NCI-H2171 (cell line): ENCODE data around the gene SLC66A2.
"Not testable (repeated sequence)": the region's sequence is repeated elsewhere in the genome, so short reads cannot be mapped to it uniquely, and the experiment has no call there.

Source experiments
- DNase-seq: peaks from one replicate; lab custom pipeline; 2025; lab: John Stamatoyannopoulos, UW

The SLC66A2 gene

GRCh38 chr18:79866889-79867574 lies 84.4 kb downstream of the SLC66A2 start:
- no peak for DNase-seq

- DNase-seq: not testable (repeated sequence)
Measured at GRCh38 chr18:79865951-79866350, 85.5 kb downstream of the SLC66A2 start.

- not testable (repeated sequence) for DNase-seq
Measured at GRCh38 chr18:79864955-79865354, 86.5 kb downstream of the SLC66A2 start.

- DNase-seq: no peak
Measured at GRCh38 chr18:79864006-79864725, 87.3 kb downstream of the SLC66A2 start.

- DNase-seq: no peak
Measured at GRCh38 chr18:79863161-79864005, 88.1 kb downstream of the SLC66A2 start.

- no peak for DNase-seq
Measured at GRCh38 chr18:79862562-79862961, 88.9 kb downstream of the SLC66A2 start.

- DNase-seq: no peak
Measured at GRCh38 chr18:79861687-79862086, 89.8 kb downstream of the SLC66A2 start.

- no peak for DNase-seq
Measured at GRCh38 chr18:79859314-79859713, 92.1 kb downstream of the SLC66A2 start.

GRCh38 chr18:79857082-79857671 lies 94.3 kb downstream of the SLC66A2 start:
- DNase-seq: no peak

GRCh38 chr18:79856119-79857007 lies 95.1 kb downstream of the SLC66A2 start:
- DNase-seq: peak; percentile 56

GRCh38 chr18:79855147-79855933 lies 96.1 kb downstream of the SLC66A2 start:
- DNase-seq: no peak

GRCh38 chr18:79853993-79854364 lies 97.5 kb downstream of the SLC66A2 start:
- DNase-seq: no peak

GRCh38 chr18:79853303-79853992 lies 98.0 kb downstream of the SLC66A2 start:
- no peak for DNase-seq

- DNase-seq: no peak
Measured at GRCh38 chr18:79852561-79853302, 98.7 kb downstream of the SLC66A2 start.
